Astrocyte (in vitro differentiated cells and primary cell): ENCODE results near the gene CNTN5. TPM values are rescaled to one million over a fixed set of nuclear protein-coding genes. Genes with fewer than 3 reads are reported as not detected.

Experiments
- DNase-seq: peaks from one replicate; pipeline ENCODE4 v3.0.0-alpha.2; 2010; ENCODE audit warnings: low read depth
- FAIRE-seq: peaks from 2 replicates; lab custom pipeline; 2011; peaks lifted over from hg19 to GRCh38; lab: Jason Lieb, UNC
- H2AFZ ChIP-seq: 2 replicates; pipeline ENCODE4 v1.6.0; 2012; ENCODE audit warnings: low read depth, low read length, inconsistent platforms
- H3K27ac ChIP-seq: 2 replicates; pipeline ENCODE4 v1.5.1; 2011; ENCODE audit warnings: low read depth, low read length, inconsistent platforms
- H3K27me3 ChIP-seq: 2 replicates; pipeline ENCODE4 v1.6.0; 2011; ENCODE audit warnings: low read length, inconsistent platforms; ENCODE audit not compliant: insufficient read depth
- H3K36me3 ChIP-seq: 2 replicates; pipeline ENCODE4 v1.5.1; 2011; ENCODE audit warnings: low read length, inconsistent platforms; ENCODE audit not compliant: insufficient read depth
- H3K4me1 ChIP-seq: 2 replicates; pipeline ENCODE4 v1.5.1; 2011; ENCODE audit warnings: low read length, inconsistent platforms; ENCODE audit not compliant: insufficient read depth
- H3K4me2 ChIP-seq: 2 replicates; pipeline ENCODE4 v1.6.0; 2012; ENCODE audit warnings: low read length, inconsistent platforms
- H3K4me3 ChIP-seq: 2 replicates; pipeline ENCODE4 v1.5.1; 2011; ENCODE audit warnings: low read depth, mild to moderate bottlenecking, low read length, inconsistent platforms; ENCODE audit not compliant: insufficient read depth
- H3K79me2 ChIP-seq: 2 replicates; pipeline ENCODE4 v1.6.0; 2012; ENCODE audit warnings: mild to moderate bottlenecking, low read length, inconsistent platforms; ENCODE audit not compliant: insufficient read depth
- H3K9ac ChIP-seq: 2 replicates; pipeline ENCODE4 v1.6.0; 2012; ENCODE audit warnings: mild to moderate bottlenecking, low read length, inconsistent platforms
- H3K9me3 ChIP-seq: 2 replicates; pipeline ENCODE4 v1.5.1; 2012; ENCODE audit warnings: low read depth, mild to moderate bottlenecking, low read length, inconsistent platforms; ENCODE audit not compliant: insufficient read depth
- H4K20me1 ChIP-seq: 2 replicates; pipeline ENCODE4 v1.6.0; 2012; ENCODE audit warnings: low read length, inconsistent platforms; ENCODE audit not compliant: insufficient read depth
- H3K27ac Mint-ChIP-seq: one replicate; pipeline ENCODE4 v1.8.0; 2021; ENCODE audit warnings: mild to moderate bottlenecking, mixed read lengths; ENCODE audit not compliant: unreplicated experiment
- H3K27me3 Mint-ChIP-seq: one replicate; pipeline ENCODE4 v1.8.0; 2021; ENCODE audit warnings: low read depth, mixed read lengths; ENCODE audit not compliant: unreplicated experiment
- H3K36me3 Mint-ChIP-seq: one replicate; pipeline ENCODE4 v1.8.0; 2021; ENCODE audit warnings: low read depth, mixed read lengths; ENCODE audit not compliant: unreplicated experiment
- H3K4me1 Mint-ChIP-seq: one replicate; pipeline ENCODE4 v1.8.0; 2021; ENCODE audit warnings: low read depth, mixed read lengths; ENCODE audit not compliant: unreplicated experiment
- H3K4me3 Mint-ChIP-seq: one replicate; pipeline ENCODE4 v1.8.0; 2021; ENCODE audit warnings: mild to moderate bottlenecking, moderate library complexity, mixed read lengths; ENCODE audit not compliant: unreplicated experiment
- H3K9me3 Mint-ChIP-seq: one replicate; pipeline ENCODE4 v1.8.0; 2021; ENCODE audit warnings: mild to moderate bottlenecking, mixed read lengths; ENCODE audit not compliant: unreplicated experiment
- CTCF ChIP-seq: IDR thresholded peaks from 2 replicates; pipeline ENCODE4 v1.5.1; 2011; ENCODE audit warnings: low read depth, mild to moderate bottlenecking, inconsistent platforms, low read length, moderate library complexity; ENCODE audit not compliant: insufficient read depth
- EZH2 ChIP-seq: IDR thresholded peaks from 2 replicates; pipeline ENCODE4 v1.6.1; 2012; ENCODE audit warnings: mild to moderate bottlenecking, low read length, inconsistent platforms; ENCODE audit not compliant: insufficient read depth
- total RNA-seq: library from RNA; stranded (reverse); gene quantifications from 2 replicates; pipeline ENCODE4 v1.2.1, GENCODE V29; 2021

The CNTN5 gene
- total RNA-seq, 1 donor from 2014 or later = 1.1 TPM

DNA sequence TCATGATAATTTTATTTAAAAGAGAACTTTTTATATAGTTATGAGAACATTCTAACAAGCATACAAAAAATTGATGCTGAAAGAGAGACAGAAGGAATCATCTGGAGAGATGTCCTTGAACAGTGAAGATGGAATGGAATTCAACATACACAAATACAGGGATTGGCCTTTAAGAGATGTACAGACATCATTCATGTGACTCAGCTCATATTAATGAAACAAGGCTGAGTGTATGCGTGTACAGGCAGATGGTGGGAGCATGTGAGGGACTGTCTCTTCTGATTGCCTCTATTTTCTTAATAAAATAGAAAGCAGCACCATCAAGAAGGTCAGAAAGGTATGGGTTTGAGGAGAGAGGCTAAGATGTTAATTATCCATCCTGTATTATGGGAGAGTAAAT lies 793.3 kb downstream of the CNTN5 start:
- no peaks in the 10 kb centered on the region for H3K27me3 ChIP-seq
- Mint-ChIP-seq H3K4me1 (no peaks in the 10 kb centered on the region), H3K36me3 (no peaks in the 10 kb centered on the region), H3K9me3 (no peaks in the 10 kb centered on the region), H3K27me3 (no peaks in the 10 kb centered on the region), H3K4me3 (no peak overlapping the region), H3K27ac (no peak overlapping the region)
- no peak overlapping the region for H3K9ac ChIP-seq
- TF ChIP-seq EZH2 (no peak), CTCF (no peak)
- FAIRE-seq = no peak
- no peaks in the 10 kb centered on the region for H3K9me3 ChIP-seq
- H4K20me1 ChIP-seq = no peaks in the 10 kb centered on the region
- no peaks in the 10 kb centered on the region for H3K79me2 ChIP-seq
- no peak for DNase-seq
- no peaks in the 10 kb centered on the region for H3K36me3 ChIP-seq
- H2AFZ ChIP-seq = no peak overlapping the region
- no peak overlapping the region for H3K4me2 ChIP-seq
- H3K4me3 ChIP-seq = no peak overlapping the region
- no peaks in the 10 kb centered on the region for H3K4me1 ChIP-seq
- H3K27ac ChIP-seq = no peak overlapping the region

DNA sequence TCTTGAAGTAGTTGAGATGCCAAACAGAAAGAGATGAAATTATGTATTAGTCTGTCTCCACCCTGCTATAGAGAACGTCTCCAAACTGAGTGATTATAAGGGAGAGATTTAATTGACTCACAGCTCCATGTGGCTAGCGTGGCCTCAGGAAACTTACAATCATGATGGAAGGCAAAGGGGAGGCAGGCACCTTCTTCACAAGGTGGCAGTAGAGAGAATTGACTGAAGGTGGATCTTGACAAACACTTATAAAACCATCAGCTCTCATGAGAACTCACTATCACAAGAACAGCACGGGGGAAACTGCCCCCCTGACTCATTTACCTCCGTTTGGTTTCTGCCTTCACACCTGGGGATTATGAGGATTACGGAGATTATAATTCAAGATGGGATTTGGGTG lies 794.0 kb downstream of the CNTN5 start:
- no peaks in the 10 kb centered on the region for H3K36me3 ChIP-seq
- Mint-ChIP-seq H3K4me3 (no peak overlapping the region), H3K9me3 (no peaks in the 10 kb centered on the region), H3K36me3 (no peaks in the 10 kb centered on the region), H3K27ac (no peak overlapping the region), H3K27me3 (no peaks in the 10 kb centered on the region), H3K4me1 (no peaks in the 10 kb centered on the region)
- H3K4me1 ChIP-seq = no peaks in the 10 kb centered on the region
- H4K20me1 ChIP-seq = no peaks in the 10 kb centered on the region
- no peaks in the 10 kb centered on the region for H3K9me3 ChIP-seq
- TF ChIP-seq EZH2 (no peak), CTCF (no peak)
- DNase-seq = no peak
- H3K4me3 ChIP-seq = no peak overlapping the region
- FAIRE-seq = no peak
- no peak overlapping the region for H2AFZ ChIP-seq
- no peaks in the 10 kb centered on the region for H3K27me3 ChIP-seq
- no peak overlapping the region for H3K27ac ChIP-seq
- no peak overlapping the region for H3K9ac ChIP-seq
- H3K4me2 ChIP-seq = no peak overlapping the region
- no peaks in the 10 kb centered on the region for H3K79me2 ChIP-seq

- Histone ChIP-seq H3K36me3 (no peaks in the 10 kb centered on the region), H3K79me2 (no peaks in the 10 kb centered on the region), H4K20me1 (no peaks in the 10 kb centered on the region), H3K27ac (no peak overlapping the region), H3K4me3 (no peak overlapping the region), H3K9ac (no peak overlapping the region), H3K4me2 (no peak overlapping the region), H3K27me3 (no peaks in the 10 kb centered on the region), H3K9me3 (no peaks in the 10 kb centered on the region), H3K4me1 (no peaks in the 10 kb centered on the region), H2AFZ (no peak overlapping the region)
- H3K4me1 Mint-ChIP-seq = peaks cover 2% of the 10 kb centered on the region
- no peak for FAIRE-seq
- no peaks in the 10 kb centered on the region for H3K36me3 Mint-ChIP-seq
- H3K27ac Mint-ChIP-seq = no peak overlapping the region
- DNase-seq = no peak
- H3K9me3 Mint-ChIP-seq = no peaks in the 10 kb centered on the region
- TF ChIP-seq EZH2 (no peak), CTCF (no peak)
- H3K4me3 Mint-ChIP-seq = no peak overlapping the region
- H3K27me3 Mint-ChIP-seq = no peaks in the 10 kb centered on the region
Measured at GRCh38 chr11:99818991-99819390, 798.2 kb downstream of the CNTN5 start.
